K562 (cell line): ENCODE results near the gene L3MBTL3. TPM values are rescaled to one million over a fixed set of nuclear protein-coding genes. Genes with fewer than 3 reads are reported as not detected.

ENCODE experiments used
- CXXC5 ChIP-seq: fragments of 250-450 bp; sonication (Bioruptor Pico); IDR thresholded peaks from 2 replicates; pipeline ENCODE4 v1.8.0; 2022; ENCODE audit warnings: inconsistent platforms, mild to moderate bottlenecking, moderate library complexity
- MCM5 ChIP-seq: fragments of 450-650 bp; IDR thresholded peaks from 2 replicates; pipeline ENCODE4 v1.6.1; 2016; ENCODE audit warnings: low read depth
- POLR2H ChIP-seq: IDR thresholded peaks from 2 replicates; pipeline ENCODE4 v1.6.1; 2016; ENCODE audit warnings: missing genetic modification characterization, low read depth, mild to moderate bottlenecking, control low read depth, missing compliant biosample characterization, moderate library complexity
- SP2 ChIP-seq: IDR thresholded peaks from 2 replicates; pipeline ENCODE4 v1.6.1; 2011; ENCODE audit warnings: mild to moderate bottlenecking, low read depth, low read length, moderate library complexity; ENCODE audit not compliant: poor library complexity, severe bottlenecking; ENCODE audit errors: extremely low read depth
- SREBF1 ChIP-seq: fragments of 150-350 bp; IDR thresholded peaks from 2 replicates; pipeline ENCODE4 v1.6.1; 2014; ENCODE audit warnings: antibody characterized with exemption, low read depth, low read length, borderline replicate concordance
- STAG1 ChIP-seq: sonication (generic); formaldehyde crosslinking; IDR thresholded peaks from 2 replicates; pipeline ENCODE4 v1.5.0; 2020; ENCODE audit warnings: missing genetic modification reagents, borderline replicate concordance
- TAF15 ChIP-seq: fragments of 200-400 bp; formaldehyde crosslinking; IDR thresholded peaks from 2 replicates; pipeline ENCODE4 v1.6.1; 2017; ENCODE audit warnings: mild to moderate bottlenecking, low read depth, low read length, moderate library complexity
- ZNF274 ChIP-seq: IDR thresholded peaks from 2 replicates; pipeline ENCODE4 v1.6.1; 2011; ENCODE audit warnings: low read depth, mild to moderate bottlenecking, low read length, moderate library complexity, borderline replicate concordance
- ZNF436 ChIP-seq: fragments of 250-450, 450-650 bp; sonication (Bioruptor Pico); formaldehyde crosslinking; IDR thresholded peaks from 2 replicates; pipeline ENCODE4 v1.7.0; 2020; ENCODE audit warnings: mild to moderate bottlenecking
- ZNF639 ChIP-seq, 2 experiments: fragments of 200-800 bp in 1 of 2; sonication (Bioruptor generic) in 1 of 2; sonication (generic) in 1 of 2; formaldehyde crosslinking in 1 of 2; IDR thresholded peaks in 1 of 2; conservative IDR thresholded peaks in 1 of 2; 2 replicates each; pipeline versions ENCODE4 v1.5.0 to v1.6.1; 2016 to 2020; ENCODE audit warnings: missing compliant biosample characterization in 1 of 2, missing genetic modification characterization in 1 of 2, missing genetic modification reagents in 1 of 2
- ZNF76 ChIP-seq: fragments of 250-450 bp; sonication (Bioruptor Pico); IDR thresholded peaks from 2 replicates; pipeline ENCODE4 v1.4.0; 2020; ENCODE audit warnings: mild to moderate bottlenecking, moderate library complexity, borderline replicate concordance
- polyA plus RNA-seq, 8 experiments: library from polyadenylated mRNA; depleted of rRNA in 4 of 8; stranded (reverse) in 5 of 8; unstranded in 3 of 8; fragments of >200 nt; fragmentation: Nextera tagmentation in 2 of 8; fragmentation: Illumina TruSeq in 1 of 8; extraction: Ambion mirVana in 2 of 8; extraction: Trizol in 1 of 8; gene quantifications; 2 replicates each; pipeline versions ENCODE4 v1.2.1 to v1.2.3, GENCODE V29; 2011 to 2014; ENCODE audit warnings: inconsistent platforms in 1 of 8, missing spikeins in 1 of 8
- total RNA-seq, 7 experiments: library from RNA; depleted of rRNA in 6 of 7; stranded (reverse); fragments of >200 nt in 6 of 7; fragmentation: Illumina TruSeq in 2 of 7; extraction: Trizol in 2 of 7; gene quantifications; 2 replicates each; pipeline versions ENCODE4 v1.2.1 to v1.2.3, GENCODE V29; 2011 to 2021; ENCODE audit warnings: low replicate concordance in 1 of 7
- TF ChIP-seq, protein P1 (sequence below), 3 experiments: fragments of 200-800 bp in 1 of 3; fragments of 250-450 bp in 1 of 3; fragments of 450-650 bp in 1 of 3; sonication (Bioruptor Pico) in 1 of 3; sonication (Bioruptor generic) in 1 of 3; formaldehyde crosslinking in 1 of 3; IDR thresholded peaks; 2 replicates each; pipeline versions ENCODE4 v1.6.1 to v1.8.0; 2016 to 2022; ENCODE audit warnings: mild to moderate bottlenecking in 2 of 3, missing genetic modification characterization in 2 of 3, missing compliant biosample characterization in 1 of 3, moderate library complexity in 1 of 3
- TF ChIP-seq, protein P2 (sequence below): fragments of 250-450 bp; sonication (Bioruptor Pico); IDR thresholded peaks from 2 replicates; pipeline ENCODE4 v1.5.0; 2021; ENCODE audit warnings: mild to moderate bottlenecking, borderline replicate concordance
- TF ChIP-seq, protein P3 (sequence below): fragments of 200-800 bp; sonication (Bioruptor generic); IDR thresholded peaks from 2 replicates; pipeline ENCODE4 v1.6.1; 2017; ENCODE audit warnings: missing genetic modification characterization, missing compliant biosample characterization

L3MBTL3 gene
- total and polyA plus RNA-seq, 9 of the 15 experiments (the other 6 are each of a cell fraction or from before 2014, with no cell fraction given), result 0.83 to 6.9 (median 5.4) TPM

- TF ChIP-seq MCM5 (no peak), TAF15 (no peak), ZNF639 (CRISPR knock-in tag; conservative IDR thresholded peaks at IDR 0.05 in 1 of 2, IDR thresholded peaks at IDR 0.05 in 1 of 2) (no peak), ZNF436 (CRISPR knock-in tag) (no peak), POLR2H (no peak), SREBF1 (no peak), ZNF76 (no peak), CXXC5 (CRISPR knock-in tag) (no peak), SP2 (no peak), ZNF274 (no peak), STAG1 (CRISPR knock-in tag) (no peak)
- TF ChIP-seq, protein P1, sequence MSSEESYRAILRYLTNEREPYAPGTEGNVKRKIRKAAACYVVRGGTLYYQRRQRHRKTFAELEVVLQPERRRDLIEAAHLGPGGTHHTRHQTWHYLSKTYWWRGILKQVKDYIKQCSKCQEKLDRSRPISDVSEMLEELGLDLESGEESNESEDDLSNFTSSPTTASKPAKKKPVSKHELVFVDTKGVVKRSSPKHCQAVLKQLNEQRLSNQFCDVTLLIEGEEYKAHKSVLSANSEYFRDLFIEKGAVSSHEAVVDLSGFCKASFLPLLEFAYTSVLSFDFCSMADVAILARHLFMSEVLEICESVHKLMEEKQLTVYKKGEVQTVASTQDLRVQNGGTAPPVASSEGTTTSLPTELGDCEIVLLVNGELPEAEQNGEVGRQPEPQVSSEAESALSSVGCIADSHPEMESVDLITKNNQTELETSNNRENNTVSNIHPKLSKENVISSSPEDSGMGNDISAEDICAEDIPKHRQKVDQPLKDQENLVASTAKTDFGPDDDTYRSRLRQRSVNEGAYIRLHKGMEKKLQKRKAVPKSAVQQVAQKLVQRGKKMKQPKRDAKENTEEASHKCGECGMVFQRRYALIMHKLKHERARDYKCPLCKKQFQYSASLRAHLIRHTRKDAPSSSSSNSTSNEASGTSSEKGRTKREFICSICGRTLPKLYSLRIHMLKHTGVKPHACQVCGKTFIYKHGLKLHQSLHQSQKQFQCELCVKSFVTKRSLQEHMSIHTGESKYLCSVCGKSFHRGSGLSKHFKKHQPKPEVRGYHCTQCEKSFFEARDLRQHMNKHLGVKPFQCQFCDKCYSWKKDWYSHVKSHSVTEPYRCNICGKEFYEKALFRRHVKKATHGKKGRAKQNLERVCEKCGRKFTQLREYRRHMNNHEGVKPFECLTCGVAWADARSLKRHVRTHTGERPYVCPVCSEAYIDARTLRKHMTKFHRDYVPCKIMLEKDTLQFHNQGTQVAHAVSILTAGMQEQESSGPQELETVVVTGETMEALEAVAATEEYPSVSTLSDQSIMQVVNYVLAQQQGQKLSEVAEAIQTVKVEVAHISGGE (CRISPR knock-in tag; IDR thresholded peaks at IDR 0.05), result peak in 1 of 3 experiments; percentile 19; a peak in 1 of 6 replicates
- TF ChIP-seq, protein P2, sequence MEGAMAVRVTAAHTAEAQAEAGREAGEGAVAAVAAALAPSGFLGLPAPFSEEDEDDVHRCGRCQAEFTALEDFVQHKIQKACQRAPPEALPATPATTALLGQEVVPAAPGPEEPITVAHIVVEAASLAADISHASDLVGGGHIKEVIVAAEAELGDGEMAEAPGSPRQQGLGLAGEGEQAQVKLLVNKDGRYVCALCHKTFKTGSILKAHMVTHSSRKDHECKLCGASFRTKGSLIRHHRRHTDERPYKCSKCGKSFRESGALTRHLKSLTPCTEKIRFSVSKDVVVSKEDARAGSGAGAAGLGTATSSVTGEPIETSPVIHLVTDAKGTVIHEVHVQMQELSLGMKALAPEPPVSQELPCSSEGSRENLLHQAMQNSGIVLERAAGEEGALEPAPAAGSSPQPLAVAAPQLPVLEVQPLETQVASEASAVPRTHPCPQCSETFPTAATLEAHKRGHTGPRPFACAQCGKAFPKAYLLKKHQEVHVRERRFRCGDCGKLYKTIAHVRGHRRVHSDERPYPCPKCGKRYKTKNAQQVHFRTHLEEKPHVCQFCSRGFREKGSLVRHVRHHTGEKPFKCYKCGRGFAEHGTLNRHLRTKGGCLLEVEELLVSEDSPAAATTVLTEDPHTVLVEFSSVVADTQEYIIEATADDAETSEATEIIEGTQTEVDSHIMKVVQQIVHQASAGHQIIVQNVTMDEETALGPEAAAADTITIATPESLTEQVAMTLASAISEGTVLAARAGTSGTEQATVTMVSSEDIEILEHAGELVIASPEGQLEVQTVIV (CRISPR knock-in tag), result no peak
- TF ChIP-seq, protein P3, sequence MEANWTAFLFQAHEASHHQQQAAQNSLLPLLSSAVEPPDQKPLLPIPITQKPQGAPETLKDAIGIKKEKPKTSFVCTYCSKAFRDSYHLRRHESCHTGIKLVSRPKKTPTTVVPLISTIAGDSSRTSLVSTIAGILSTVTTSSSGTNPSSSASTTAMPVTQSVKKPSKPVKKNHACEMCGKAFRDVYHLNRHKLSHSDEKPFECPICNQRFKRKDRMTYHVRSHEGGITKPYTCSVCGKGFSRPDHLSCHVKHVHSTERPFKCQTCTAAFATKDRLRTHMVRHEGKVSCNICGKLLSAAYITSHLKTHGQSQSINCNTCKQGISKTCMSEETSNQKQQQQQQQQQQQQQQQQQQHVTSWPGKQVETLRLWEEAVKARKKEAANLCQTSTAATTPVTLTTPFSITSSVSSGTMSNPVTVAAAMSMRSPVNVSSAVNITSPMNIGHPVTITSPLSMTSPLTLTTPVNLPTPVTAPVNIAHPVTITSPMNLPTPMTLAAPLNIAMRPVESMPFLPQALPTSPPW (CRISPR knock-in tag), result no peak
These were observed 16.2 kb downstream of the L3MBTL3 start (continued) for GRCh38 chr6:130034378-130035146.
